Caco-2 (cell line): Measurements from ENCODE around the gene EDC4. TPM values are rescaled to one million over a fixed set of nuclear protein-coding genes. Genes with fewer than 3 reads are reported as not detected.

ENCODE experiments used
- BruUV-seq: library from RNA; stranded (reverse); fragments of 400-500 nt; replicated peaks from 2 replicates; lab custom pipeline; 2021; lab: Mats Ljungman, UMichigan
- CTCF ChIA-PET: fragments of 300-600 bp; sonication (Branson Sonifier 250); formaldehyde crosslinking; loops from one replicate; lab custom pipeline; 2022; ENCODE audit warnings: antibody characterized with exemption; lab: Charles Lee
- POLR2A ChIA-PET: fragments of 300-600 bp; sonication (Branson Sonifier 250); formaldehyde crosslinking; loops from one replicate; lab custom pipeline; 2022; ENCODE audit warnings: antibody characterized with exemption; lab: Charles Lee
- DNase-seq, 2 experiments: peaks; one replicate each; pipeline versions ENCODE4 v3.0.0 to v3.0.0-alpha.2; 2020 to 2022
- H3K27me3 ChIP-seq: replicated peaks from 2 replicates; pipeline ENCODE4 v1.6.0; 2011; ENCODE audit warnings: low read length; ENCODE audit not compliant: control insufficient read depth, insufficient read depth
- H3K36me3 ChIP-seq: 2 replicates; pipeline ENCODE4 v1.5.1; 2011; ENCODE audit warnings: low read length; ENCODE audit not compliant: control insufficient read depth, insufficient read depth
- H3K4me1 ChIP-seq: fragments of 250-450 bp; sonication (Bioruptor Pico); 2 replicates; pipeline ENCODE4 v1.5.1; 2020; ENCODE audit warnings: mild to moderate bottlenecking
- H3K4me3 ChIP-seq: 2 replicates; pipeline ENCODE4 v1.5.1; 2011; ENCODE audit warnings: low read depth, mild to moderate bottlenecking, control low read depth, low read length
- H3K9me3 ChIP-seq: fragments of 250-450 bp; sonication (Bioruptor Pico); 2 replicates; pipeline ENCODE4 v1.5.1; 2020; ENCODE audit warnings: mild to moderate bottlenecking, moderate library complexity
- H3K27ac Mint-ChIP-seq: one replicate; pipeline ENCODE4 v1.8.0; 2022; ENCODE audit warnings: mixed read lengths; ENCODE audit not compliant: unreplicated experiment
- H3K27me3 Mint-ChIP-seq: one replicate; pipeline ENCODE4 v1.8.0; 2022; ENCODE audit warnings: mixed read lengths; ENCODE audit not compliant: insufficient read depth, unreplicated experiment
- H3K36me3 Mint-ChIP-seq: one replicate; pipeline ENCODE4 v1.8.0; 2022; ENCODE audit warnings: mild to moderate bottlenecking, mixed read lengths; ENCODE audit not compliant: insufficient read depth, unreplicated experiment
- H3K4me1 Mint-ChIP-seq: one replicate; pipeline ENCODE4 v1.8.0; 2022; ENCODE audit warnings: low read depth, mixed read lengths; ENCODE audit not compliant: unreplicated experiment
- H3K4me3 Mint-ChIP-seq: one replicate; pipeline ENCODE4 v1.8.0; 2022; ENCODE audit warnings: mild to moderate bottlenecking, moderate library complexity, mixed read lengths; ENCODE audit not compliant: unreplicated experiment
- H3K9me3 Mint-ChIP-seq: one replicate; pipeline ENCODE4 v1.8.0; 2022; ENCODE audit warnings: mixed read lengths; ENCODE audit not compliant: unreplicated experiment
- CTCF ChIP-seq, 2 experiments: fragments of 200-600 bp in 1 of 2; IDR thresholded peaks; 1 replicate in 1 of 2; 2 replicates in 1 of 2; pipeline versions ENCODE4 v1.5.1 to v1.8.0; 2011 to 2022; ENCODE audit warnings: antibody characterized with exemption in 1 of 2, control low read depth in 1 of 2, inconsistent platforms in 1 of 2, low read depth in 1 of 2, low read length in 1 of 2, mild to moderate bottlenecking in 1 of 2, moderate library complexity in 1 of 2; ENCODE audit not compliant: insufficient read depth in 1 of 2, severe bottlenecking in 1 of 2, unreplicated experiment in 1 of 2
- intact Hi-C: fragments of 100-400 bp; cut with micrococcal nuclease; formaldehyde crosslinking; loops from one replicate; pipeline ENCODE4 v1.10.0; 2022; ENCODE audit not compliant: unreplicated experiment
- total RNA-seq: library from RNA; stranded (reverse); gene quantifications from 2 replicates; pipeline ENCODE4 v1.2.3, GENCODE V29; 2022

EDC4 gene
- total RNA-seq, 1 experiment from 2014 or later = 139 TPM

- POLR2A ChIA-PET = no interaction called here
- H3K27me3 ChIP-seq = no peaks in the 10 kb centered on the region
- peak overlapping the region; percentile 75 for H3K4me3 Mint-ChIP-seq
- no peaks in the 10 kb centered on the region for H3K27me3 Mint-ChIP-seq
- H3K9me3 ChIP-seq = no peaks in the 10 kb centered on the region
- CTCF ChIA-PET = interaction anchor here (0.9 to 3.2 kb wide), 2 partner anchors 17 to 32 kb away, joined by 3 to 18 read pairs; no protein-coding TSS in a partner anchor
- H3K4me1 Mint-ChIP-seq = peaks cover 17% of the 10 kb centered on the region
- H3K4me1 ChIP-seq = peaks cover 30% of the 10 kb centered on the region
- H3K36me3 Mint-ChIP-seq = peaks cover 46% of the 10 kb centered on the region
- H3K9me3 Mint-ChIP-seq = no peaks in the 10 kb centered on the region
- H3K36me3 ChIP-seq = no peaks in the 10 kb centered on the region; the same call in none of the 2 replicates
- H3K27ac Mint-ChIP-seq = peak overlapping the region; percentile 93
- TF ChIP-seq CTCF (IDR thresholded peaks at IDR 0.05; ENCODE audit: insufficient read depth in 1 of 2, low read depth in 1 of 2, low read length in 1 of 2, severe bottlenecking in 1 of 2, unreplicated experiment in 1 of 2) = no peak
- intact Hi-C loops = no loop called here
- BruUV-seq = no TSS peak
- DNase-seq = no peak
- peak overlapping the region; percentile 98 for H3K4me3 ChIP-seq
Observed at GRCh38 chr16:67848118-67848517, 24.7 kb upstream of the EDC4 start.

GRCh38 chr16:67853670-67854069, 19.2 kb upstream of the EDC4 start:
- BruUV-seq = no TSS peak
- Histone ChIP-seq H3K4me1 (peaks cover 21% of the 10 kb centered on the region), H3K27me3 (no peaks in the 10 kb centered on the region), H3K36me3 (no peaks in the 10 kb centered on the region; the same call in none of the 2 replicates), H3K4me3 (no peak overlapping the region), H3K9me3 (no peaks in the 10 kb centered on the region)
- Mint-ChIP-seq H3K9me3 (no peaks in the 10 kb centered on the region), H3K4me1 (peaks cover 34% of the 10 kb centered on the region), H3K36me3 (peaks cover 57% of the 10 kb centered on the region), H3K27me3 (no peaks in the 10 kb centered on the region), H3K27ac (peak overlapping the region; percentile 28), H3K4me3 (no peak overlapping the region)
- intact Hi-C loops = no loop called here
- TF ChIP-seq CTCF (IDR thresholded peaks at IDR 0.05; ENCODE audit: insufficient read depth in 1 of 2, low read depth in 1 of 2, low read length in 1 of 2, severe bottlenecking in 1 of 2, unreplicated experiment in 1 of 2) = no peak
- no peak for DNase-seq
- POLR2A ChIA-PET = no interaction called here
- CTCF ChIA-PET = no interaction called here

GRCh38 chr16:67855789-67856188, 17.1 kb upstream of the EDC4 start:
- Mint-ChIP-seq H3K4me1 (peaks cover 31% of the 10 kb centered on the region), H3K36me3 (peaks cover 63% of the 10 kb centered on the region), H3K27ac (no peak overlapping the region), H3K4me3 (no peak overlapping the region), H3K27me3 (no peaks in the 10 kb centered on the region), H3K9me3 (no peaks in the 10 kb centered on the region)
- Histone ChIP-seq H3K36me3 (peaks cover 2% of the 10 kb centered on the region; the same call in 1 of the 2 replicates), H3K9me3 (no peaks in the 10 kb centered on the region), H3K4me1 (peaks cover 21% of the 10 kb centered on the region), H3K27me3 (no peaks in the 10 kb centered on the region), H3K4me3 (no peak overlapping the region)
- intact Hi-C loops = no loop called here
- POLR2A ChIA-PET = interaction anchor here (0.6 kb wide), 1 partner anchor 49 kb away, joined by 5 read pairs; the partner anchor contains the start of gene TSNAXIP1
- no peak for DNase-seq
- no TSS peak for BruUV-seq
- TF ChIP-seq CTCF (IDR thresholded peaks at IDR 0.05; ENCODE audit: insufficient read depth in 1 of 2, low read depth in 1 of 2, low read length in 1 of 2, severe bottlenecking in 1 of 2, unreplicated experiment in 1 of 2) = no peak
- CTCF ChIA-PET = interaction anchor here (0.6 to 1.1 kb wide), 8 partner anchors 14 to 365 kb away, joined by 3 to 13 read pairs (median 6); no protein-coding TSS in a partner anchor
